Endothelial cell of umbilical vein (primary cell): ENCODE data around the gene KIF26B. TPM values are rescaled to one million over a fixed set of nuclear protein-coding genes. Genes with fewer than 3 reads are reported as not detected.

ENCODE experiments used
- BruUV-seq: library from RNA; stranded (reverse); fragments of 400-500 nt; replicated peaks from 2 replicates; lab custom pipeline; 2021; lab: Mats Ljungman, UMichigan
- CTCF ChIA-PET: fragments of 300-600, 350-600 bp; sonication (Branson Sonifier 250); formaldehyde crosslinking; loops from one replicate; lab custom pipeline; 2021; ENCODE audit warnings: antibody characterized with exemption, inconsistent platforms; lab: Charles Lee
- POLR2A ChIA-PET: fragments of 300-600, 350-600 bp; sonication (Branson Sonifier 250); formaldehyde crosslinking; loops from one replicate; lab custom pipeline; 2021; ENCODE audit warnings: antibody characterized with exemption, inconsistent platforms; lab: Charles Lee
- DNase-seq: peaks from one replicate; pipeline ENCODE4 v3.0.0-alpha.2; 2011; ENCODE audit warnings: low read depth, low spot score
- FAIRE-seq: peaks from 2 replicates; lab custom pipeline; 2011; peaks lifted over from hg19 to GRCh38; lab: Jason Lieb, UNC
- H2AFZ ChIP-seq: 2 replicates; pipeline ENCODE4 v1.6.0; 2012; ENCODE audit warnings: low read depth, low read length, control low read depth, inconsistent platforms
- H3K27ac ChIP-seq: 2 replicates; pipeline ENCODE4 v1.5.1; 2011; ENCODE audit warnings: low read depth, mild to moderate bottlenecking, control low read depth, low read length, moderate library complexity; ENCODE audit not compliant: insufficient read depth
- H3K27me3 ChIP-seq, 2 experiments: 2 replicates each; pipeline versions ENCODE4 v1.6.0 to v1.6.1; 2011; ENCODE audit warnings: low read length in 2 of 2, mixed read lengths in 1 of 2; ENCODE audit not compliant: control insufficient read depth in 2 of 2, insufficient read depth in 2 of 2
- H3K36me3 ChIP-seq, 2 experiments: 2 replicates in 1 of 2; 3 replicates in 1 of 2; pipeline ENCODE4 v1.5.1; 2011; ENCODE audit warnings: low read length in 2 of 2, mild to moderate bottlenecking in 1 of 2, moderate library complexity in 1 of 2; ENCODE audit not compliant: control insufficient read depth in 2 of 2, insufficient read depth in 2 of 2; ENCODE audit errors: extremely low read depth in 1 of 2
- H3K4me1 ChIP-seq: 3 replicates; pipeline ENCODE4 v1.5.1; 2011; ENCODE audit warnings: mild to moderate bottlenecking, low read length; ENCODE audit not compliant: control insufficient read depth, insufficient read depth; ENCODE audit errors: extremely low read depth
- H3K4me2 ChIP-seq: 2 replicates; pipeline ENCODE4 v1.6.1; 2011; ENCODE audit warnings: low read length, control low read depth, mixed read lengths; ENCODE audit not compliant: insufficient read depth
- H3K4me3 ChIP-seq, 3 experiments: fragments of 200-600 bp in 1 of 3; sonication (generic), shearing (Covaris generic) in 1 of 3; replicated peaks in 1 of 3; 2 replicates each; pipeline ENCODE4 v1.5.1; 2011 to 2016; ENCODE audit warnings: control low read depth in 3 of 3, low read length in 3 of 3, mild to moderate bottlenecking in 2 of 3, inconsistent platforms in 1 of 3, low read depth in 1 of 3, moderate library complexity in 1 of 3; ENCODE audit not compliant: insufficient read depth in 1 of 3
- H3K79me2 ChIP-seq: 2 replicates; pipeline ENCODE4 v1.6.0; 2012; ENCODE audit warnings: low read length, inconsistent platforms; ENCODE audit not compliant: control insufficient read depth, insufficient read depth
- H3K9ac ChIP-seq: replicated peaks from 2 replicates; pipeline ENCODE3; 2011; ENCODE audit warnings: low read length, control low read depth; ENCODE audit not compliant: insufficient read depth; ENCODE audit errors: extremely low read depth
- H3K9me1 ChIP-seq: replicated peaks from 3 replicates; pipeline ENCODE4 v1.6.0; 2011; ENCODE audit warnings: mild to moderate bottlenecking, low read length; ENCODE audit not compliant: control insufficient read depth, insufficient read depth; ENCODE audit errors: extremely low read depth
- H3K9me3 ChIP-seq: replicated peaks from 2 replicates; pipeline ENCODE4 v1.5.1; 2012; ENCODE audit warnings: low read length, inconsistent platforms; ENCODE audit not compliant: control insufficient read depth, insufficient read depth
- H4K20me1 ChIP-seq: replicated peaks from 2 replicates; pipeline ENCODE3; 2011; ENCODE audit warnings: mild to moderate bottlenecking, low read length; ENCODE audit not compliant: control insufficient read depth, insufficient read depth; ENCODE audit errors: extremely low read depth
- EZH2 ChIP-seq: IDR thresholded peaks from 2 replicates; pipeline ENCODE4 v1.6.1; 2012; ENCODE audit warnings: borderline replicate concordance, low read depth, mild to moderate bottlenecking, moderate library complexity, low read length, inconsistent platforms; ENCODE audit not compliant: severe bottlenecking
- FOS ChIP-seq: IDR thresholded peaks from 2 replicates; pipeline ENCODE4 v1.6.1; 2011; ENCODE audit warnings: mild to moderate bottlenecking, low read length, moderate library complexity, borderline replicate concordance; ENCODE audit not compliant: insufficient read depth
- GATA2 ChIP-seq: IDR thresholded peaks from 2 replicates; pipeline ENCODE4 v1.7.0; 2011; ENCODE audit warnings: low read depth, mild to moderate bottlenecking, moderate library complexity, mixed read lengths, low read length; ENCODE audit not compliant: insufficient read length, insufficient read depth
- JUN ChIP-seq: IDR thresholded peaks from 2 replicates; pipeline ENCODE4 v1.6.1; 2011; ENCODE audit warnings: borderline replicate concordance, low read depth; ENCODE audit not compliant: insufficient read length, insufficient read depth
- POLR2A ChIP-seq: IDR thresholded peaks from 2 replicates; pipeline ENCODE4 v1.6.1; 2012; ENCODE audit warnings: low read depth, mild to moderate bottlenecking, control low read depth, low read length
- POLR2AphosphoS5 ChIP-seq: IDR thresholded peaks from 2 replicates; pipeline ENCODE4 v1.6.1; 2012; ENCODE audit warnings: low read depth, mild to moderate bottlenecking, control low read depth, low read length, moderate library complexity; ENCODE audit not compliant: insufficient read depth
- dilution Hi-C: fragments of 300-500 bp; cut with MboI; formaldehyde crosslinking; loops from one replicate; pipeline ENCODE4 v1.15.0; 2019; ENCODE audit warnings: low sequenced_read_pairs; ENCODE audit not compliant: extremely low pct_ligation_motif_present
- intact Hi-C: fragments of 100-400 bp; cut with micrococcal nuclease; formaldehyde crosslinking; loops from one replicate; pipeline ENCODE4 v1.10.0; 2022
- polyA plus RNA-seq, 4 experiments: library from polyadenylated mRNA; depleted of rRNA in 3 of 4; stranded (reverse) in 3 of 4; unstranded in 1 of 4; fragments of >200 nt; gene quantifications; 2 replicates each; pipeline versions ENCODE4 v1.2.1 to v1.2.3, GENCODE V29; 2011 to 2012; ENCODE audit warnings: missing spikeins in 1 of 4
- total RNA-seq: library from RNA; stranded (reverse); gene quantifications from 2 replicates; pipeline ENCODE4 v1.2.3, GENCODE V29; 2021
- TF ChIP-seq, protein P1 (sequence below), 2 donors: IDR thresholded peaks; 1 replicate in 1 of 2; 2 replicates in 1 of 2; pipeline ENCODE4 v1.5.1; 2011; ENCODE audit warnings: low read length in 2 of 2, mild to moderate bottlenecking in 2 of 2, moderate library complexity in 2 of 2, control low read depth in 1 of 2, inconsistent platforms in 1 of 2, low read depth in 1 of 2; ENCODE audit not compliant: insufficient read depth in 1 of 2; ENCODE audit errors: extremely low read depth in 1 of 2

The KIF26B gene
- total and polyA plus RNA-seq, 2 donors (not counting 3 experiments of a cell fraction or from before 2014, with no cell fraction given), result 0.04 to 0.49 TPM

DNA sequence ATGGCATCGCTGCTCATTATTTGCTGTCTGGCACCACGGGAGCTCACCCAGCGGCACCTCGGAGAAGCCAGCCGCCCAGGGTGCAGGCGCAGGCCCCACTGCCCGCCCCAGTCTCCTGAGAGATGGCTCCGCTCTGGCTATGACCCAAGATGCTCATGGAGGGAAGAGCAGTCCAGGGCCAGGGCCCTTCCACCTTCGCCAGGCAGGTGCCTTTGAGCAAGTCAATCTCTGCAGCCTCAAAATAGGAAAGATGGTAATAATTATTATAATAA lies 437.3 kb downstream of the KIF26B start:
- no peak overlapping the region for H3K27ac ChIP-seq
- dilution Hi-C loops (no loop called here), intact Hi-C loops (no loop called here)
- no peaks in the 10 kb centered on the region for H3K9me1 ChIP-seq
- FAIRE-seq, result no peak
- H3K4me3 ChIP-seq, result no peak overlapping the region
- H3K79me2 ChIP-seq, result no peaks in the 10 kb centered on the region
- no TSS peak for BruUV-seq
- H4K20me1 ChIP-seq, result no peaks in the 10 kb centered on the region
- ChIA-PET CTCF (no interaction called here), POLR2A (no interaction called here)
- DNase-seq, result no peak
- H3K9ac ChIP-seq, result no peak overlapping the region
- TF ChIP-seq GATA2 (no peak), JUN (no peak), POLR2A (no peak), POLR2AphosphoS5 (no peak), FOS (no peak), EZH2 (no peak)
- TF ChIP-seq, protein P1, sequence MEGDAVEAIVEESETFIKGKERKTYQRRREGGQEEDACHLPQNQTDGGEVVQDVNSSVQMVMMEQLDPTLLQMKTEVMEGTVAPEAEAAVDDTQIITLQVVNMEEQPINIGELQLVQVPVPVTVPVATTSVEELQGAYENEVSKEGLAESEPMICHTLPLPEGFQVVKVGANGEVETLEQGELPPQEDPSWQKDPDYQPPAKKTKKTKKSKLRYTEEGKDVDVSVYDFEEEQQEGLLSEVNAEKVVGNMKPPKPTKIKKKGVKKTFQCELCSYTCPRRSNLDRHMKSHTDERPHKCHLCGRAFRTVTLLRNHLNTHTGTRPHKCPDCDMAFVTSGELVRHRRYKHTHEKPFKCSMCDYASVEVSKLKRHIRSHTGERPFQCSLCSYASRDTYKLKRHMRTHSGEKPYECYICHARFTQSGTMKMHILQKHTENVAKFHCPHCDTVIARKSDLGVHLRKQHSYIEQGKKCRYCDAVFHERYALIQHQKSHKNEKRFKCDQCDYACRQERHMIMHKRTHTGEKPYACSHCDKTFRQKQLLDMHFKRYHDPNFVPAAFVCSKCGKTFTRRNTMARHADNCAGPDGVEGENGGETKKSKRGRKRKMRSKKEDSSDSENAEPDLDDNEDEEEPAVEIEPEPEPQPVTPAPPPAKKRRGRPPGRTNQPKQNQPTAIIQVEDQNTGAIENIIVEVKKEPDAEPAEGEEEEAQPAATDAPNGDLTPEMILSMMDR (IDR thresholded peaks at IDR 0.05; ENCODE audit: extremely low read depth in 1 of 2, insufficient read depth in 1 of 2, low read depth in 1 of 2, low read length in 2 of 2), result no peak
- no peaks in the 10 kb centered on the region for H3K36me3 ChIP-seq
- no peak overlapping the region for H3K4me2 ChIP-seq
- no peak overlapping the region for H2AFZ ChIP-seq
- no peaks in the 10 kb centered on the region for H3K4me1 ChIP-seq
- no peaks in the 10 kb centered on the region for H3K27me3 ChIP-seq
- H3K9me3 ChIP-seq, result no peaks in the 10 kb centered on the region
